A549 (cell line): ENCODE results near the gene N4BP2. TPM values are rescaled to one million over a fixed set of nuclear protein-coding genes. Genes with fewer than 3 reads are reported as not detected.

ENCODE experiments used
- ATAC-seq, 2 experiments: fragments of 200-7000 bp in 1 of 2; fragments of >200 bp in 1 of 2; cut with Nextera tagmentation in 1 of 2; cut with Tn5 transposase in 1 of 2; 3 replicates each; pipeline versions ENCODE4 v1.8.0 to v1.9.1; 2018 to 2020; ENCODE audit warnings: mild to moderate bottlenecking in 1 of 2, moderate library complexity in 1 of 2
- CTCF ChIA-PET: fragments of 300-600 bp; sonication (Branson Sonifier 250); formaldehyde crosslinking; extraction: SDS; loops from one replicate; lab custom pipeline; 2021; ENCODE audit warnings: antibody characterized with exemption, inconsistent platforms; lab: Yijun Ruan, JAX
- POLR2A ChIA-PET: fragments of 350-600 bp; formaldehyde crosslinking; extraction: SDS; loops from one replicate; lab custom pipeline; 2021; ENCODE audit warnings: antibody characterized with exemption, inconsistent platforms; lab: Yijun Ruan, JAX
- DNase-seq, 2 experiments: peaks; one replicate each; pipeline versions ENCODE4 v3.0.0 to v3.0.0-alpha.2; 2011 to 2016; ENCODE audit warnings: low read depth in 1 of 2, low spot score in 1 of 2
- FAIRE-seq: peaks from 2 replicates; lab custom pipeline; 2011; peaks lifted over from hg19 to GRCh38; lab: Jason Lieb, UNC
- H3K27ac ChIP-seq, 2 experiments: fragments of >200 bp; sonication (Bioruptor Twin); formaldehyde crosslinking; 3 replicates each; pipeline ENCODE4 v1.5.1; 2016 to 2017
- H3K4me1 ChIP-seq: fragments of >200 bp; sonication (Bioruptor Twin); formaldehyde crosslinking; 3 replicates; pipeline ENCODE4 v1.6.1; 2016
- H3K4me2 ChIP-seq: fragments of >200 bp; sonication (Bioruptor Twin); formaldehyde crosslinking; 3 replicates; pipeline ENCODE4 v1.6.1; 2016
- H3K4me3 ChIP-seq: fragments of >200 bp; sonication (Bioruptor Twin); formaldehyde crosslinking; 3 replicates; pipeline ENCODE4 v1.5.1; 2016
- H3K9me3 ChIP-seq: fragments of >200 bp; sonication (Bioruptor Twin); formaldehyde crosslinking; 3 replicates; pipeline ENCODE4 v1.6.1; 2016
- BHLHE40 ChIP-seq: IDR thresholded peaks from 2 replicates; pipeline ENCODE4 v1.6.1; 2012; ENCODE audit warnings: low read depth, low read length, inconsistent platforms
- CEBPB ChIP-seq, 2 experiments: fragments of >200 bp in 1 of 2; sonication (Bioruptor Twin) in 1 of 2; formaldehyde crosslinking in 1 of 2; IDR thresholded peaks; 2 replicates each; pipeline ENCODE4 v1.6.1; 2012 to 2016
- EP300 ChIP-seq, 2 experiments: fragments of >200 bp; sonication (Bioruptor Twin); formaldehyde crosslinking; IDR thresholded peaks; 2 replicates in 1 of 2; 3 replicates in 1 of 2; pipeline ENCODE4 v1.6.1; 2016 to 2017
- ESRRA ChIP-seq: fragments of 150-350 bp; IDR thresholded peaks from 2 replicates; pipeline ENCODE4 v1.6.1; 2014; ENCODE audit warnings: mild to moderate bottlenecking, low read length, borderline replicate concordance
- FOSB ChIP-seq: fragments of 250-450 bp; sonication (Bioruptor Pico); IDR thresholded peaks from 2 replicates; pipeline ENCODE4 v1.5.0; 2020; ENCODE audit warnings: mild to moderate bottlenecking, moderate library complexity
- HEYL ChIP-seq: fragments of 250-450 bp; sonication (Bioruptor Pico); IDR thresholded peaks from 2 replicates; pipeline ENCODE4 v1.8.0; 2021; ENCODE audit warnings: mild to moderate bottlenecking, moderate library complexity
- JUNB ChIP-seq: fragments of >200 bp; sonication (Bioruptor Twin); formaldehyde crosslinking; IDR thresholded peaks from 2 replicates; pipeline ENCODE4 v1.6.1; 2016
- KDM5A ChIP-seq: fragments of 200-600 bp; sonication (generic); IDR thresholded peaks from 2 replicates; pipeline ENCODE4 v1.6.1; 2016; ENCODE audit warnings: antibody characterized with exemption, mild to moderate bottlenecking
- MAFK ChIP-seq: fragments of 450-650 bp; IDR thresholded peaks from 2 replicates; pipeline ENCODE4 v1.6.1; 2014; ENCODE audit not compliant: partially characterized antibody
- NPAS2 ChIP-seq: fragments of 250-450 bp; sonication (Bioruptor Pico); IDR thresholded peaks from 2 replicates; pipeline ENCODE4 v1.8.0; 2022; ENCODE audit warnings: mild to moderate bottlenecking, moderate library complexity, borderline replicate concordance
- POLR2AphosphoS2 ChIP-seq: conservative IDR thresholded peaks from 2 replicates; pipeline ENCODE4 v1.6.1; 2012; ENCODE audit warnings: low read length, improper control_type of control experiment, inconsistent platforms
- RNF2 ChIP-seq: fragments of 200-600 bp; sonication (generic); IDR thresholded peaks from 2 replicates; pipeline ENCODE4 v1.6.1; 2016; ENCODE audit warnings: low read depth, mild to moderate bottlenecking, antibody characterized with exemption, moderate library complexity, borderline replicate concordance
- SREBF2 ChIP-seq: fragments of 450-650 bp; IDR thresholded peaks from 2 replicates; pipeline ENCODE4 v1.6.1; 2014; ENCODE audit warnings: mild to moderate bottlenecking, moderate library complexity
- ZFP36 ChIP-seq: fragments of 450-650 bp; IDR thresholded peaks from 2 replicates; pipeline ENCODE4 v1.6.1; 2014; ENCODE audit warnings: borderline replicate concordance; ENCODE audit not compliant: partially characterized antibody
- WGBS: methylation state at CpG from one replicate; pipeline ENCODE4 v1.1.6; 2017; ENCODE audit errors: missing lambda C conversion rate; 5-methylcytosine and 5-hydroxymethylcytosine counted together
- polyA plus RNA-seq, 4 experiments: library from polyadenylated mRNA; depleted of rRNA in 3 of 4; stranded (reverse); fragments of >200 nt; fragmentation: RNase III in 1 of 4; extraction: RNeasy Plus Mini Kit Qiagen cat#74134 plus additional on column Dnase treatment in 1 of 4; gene quantifications; 2 replicates in 3 of 4; 3 replicates in 1 of 4; pipeline ENCODE4 v1.2.3, GENCODE V29; 2011 to 2017
- TF ChIP-seq, protein P1 (sequence below): IDR thresholded peaks from 2 replicates; pipeline ENCODE4 v1.6.1; 2012; ENCODE audit warnings: low read depth, borderline replicate concordance
- TF ChIP-seq, protein P2 (sequence below): fragments of 450-650 bp; IDR thresholded peaks from 2 replicates; pipeline ENCODE4 v1.6.1; 2014; ENCODE audit warnings: antibody characterized with exemption
- TF ChIP-seq, protein P3 (sequence below): fragments of 250-450 bp; sonication (Bioruptor Pico); IDR thresholded peaks from 2 replicates; pipeline ENCODE4 v1.5.0; 2021; ENCODE audit warnings: mild to moderate bottlenecking, moderate library complexity, borderline replicate concordance
- TF ChIP-seq, protein P4 (sequence below): fragments of 200-600 bp; sonication (generic); IDR thresholded peaks from 2 replicates; pipeline ENCODE4 v1.6.1; 2016; ENCODE audit warnings: antibody characterized with exemption, mild to moderate bottlenecking, moderate library complexity

N4BP2 gene
- polyA plus RNA-seq, 2 of the 4 experiments (the other 2 are of a cell fraction): 2.7 to 10.4 TPM

DNA sequence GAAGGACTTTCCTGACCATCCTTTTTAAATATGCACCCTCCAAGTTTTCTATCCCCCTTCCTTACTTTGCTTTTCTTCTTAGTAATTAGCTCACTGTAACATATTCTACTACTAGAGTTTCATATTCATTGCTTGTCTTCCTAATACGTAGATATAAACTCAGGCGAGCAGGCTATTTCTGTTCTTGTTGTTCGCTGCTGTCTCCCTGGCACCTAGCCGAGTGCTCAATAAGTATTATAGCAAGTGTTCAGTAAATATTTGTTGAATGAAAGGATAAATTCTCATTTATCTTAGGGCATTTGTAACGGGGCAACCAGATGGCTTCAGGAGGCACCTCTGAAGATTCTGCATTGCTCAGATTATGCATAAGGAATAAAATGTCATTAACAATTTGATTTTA is 133.4 kb downstream of the N4BP2 start:
- 10% methylated on average over 5 of the region's 5 CpGs for whole genome bisulfite sequencing
- TF ChIP-seq, protein P1, sequence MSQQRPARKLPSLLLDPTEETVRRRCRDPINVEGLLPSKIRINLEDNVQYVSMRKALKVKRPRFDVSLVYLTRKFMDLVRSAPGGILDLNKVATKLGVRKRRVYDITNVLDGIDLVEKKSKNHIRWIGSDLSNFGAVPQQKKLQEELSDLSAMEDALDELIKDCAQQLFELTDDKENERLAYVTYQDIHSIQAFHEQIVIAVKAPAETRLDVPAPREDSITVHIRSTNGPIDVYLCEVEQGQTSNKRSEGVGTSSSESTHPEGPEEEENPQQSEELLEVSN: no peak
- TF ChIP-seq JUNB (no peak), CEBPB (IDR thresholded peaks at IDR 0.05) (no peak), RNF2 (no peak), ZFP36 (no peak), HEYL (CRISPR knock-in tag) (no peak), KDM5A (no peak), MAFK (no peak), SREBF2 (no peak), POLR2AphosphoS2 (no peak)
- TF ChIP-seq, protein P2, sequence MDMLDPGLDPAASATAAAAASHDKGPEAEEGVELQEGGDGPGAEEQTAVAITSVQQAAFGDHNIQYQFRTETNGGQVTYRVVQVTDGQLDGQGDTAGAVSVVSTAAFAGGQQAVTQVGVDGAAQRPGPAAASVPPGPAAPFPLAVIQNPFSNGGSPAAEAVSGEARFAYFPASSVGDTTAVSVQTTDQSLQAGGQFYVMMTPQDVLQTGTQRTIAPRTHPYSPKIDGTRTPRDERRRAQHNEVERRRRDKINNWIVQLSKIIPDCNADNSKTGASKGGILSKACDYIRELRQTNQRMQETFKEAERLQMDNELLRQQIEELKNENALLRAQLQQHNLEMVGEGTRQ: no peak
- TF ChIP-seq, protein P3, sequence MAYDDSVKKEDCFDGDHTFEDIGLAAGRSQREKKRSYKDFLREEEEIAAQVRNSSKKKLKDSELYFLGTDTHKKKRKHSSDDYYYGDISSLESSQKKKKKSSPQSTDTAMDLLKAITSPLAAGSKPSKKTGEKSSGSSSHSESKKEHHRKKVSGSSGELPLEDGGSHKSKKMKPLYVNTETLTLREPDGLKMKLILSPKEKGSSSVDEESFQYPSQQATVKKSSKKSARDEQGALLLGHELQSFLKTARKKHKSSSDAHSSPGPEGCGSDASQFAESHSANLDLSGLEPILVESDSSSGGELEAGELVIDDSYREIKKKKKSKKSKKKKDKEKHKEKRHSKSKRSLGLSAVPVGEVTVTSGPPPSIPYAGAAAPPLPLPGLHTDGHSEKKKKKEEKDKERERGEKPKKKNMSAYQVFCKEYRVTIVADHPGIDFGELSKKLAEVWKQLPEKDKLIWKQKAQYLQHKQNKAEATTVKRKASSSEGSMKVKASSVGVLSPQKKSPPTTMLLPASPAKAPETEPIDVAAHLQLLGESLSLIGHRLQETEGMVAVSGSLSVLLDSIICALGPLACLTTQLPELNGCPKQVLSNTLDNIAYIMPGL (CRISPR knock-in tag): no peak

DNA sequence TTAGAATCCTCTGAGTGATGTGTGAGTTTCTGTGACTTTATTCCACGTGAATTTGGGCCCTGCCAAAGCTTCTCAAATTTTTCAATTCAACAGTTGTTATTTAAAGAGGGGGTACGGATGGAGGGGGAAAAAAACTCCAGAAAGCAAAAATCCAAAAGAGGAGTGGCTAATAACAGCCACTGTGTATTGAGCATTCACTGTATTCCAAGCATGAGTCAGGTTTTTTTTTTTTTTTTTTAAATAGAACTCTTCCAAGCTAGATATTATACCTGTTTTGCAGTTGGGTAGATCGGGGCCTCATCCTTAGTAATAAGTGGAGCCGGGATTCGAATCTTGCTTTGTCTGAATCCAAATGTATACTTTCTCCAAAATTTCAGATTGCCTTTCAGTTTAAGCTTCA is 133.8 kb downstream of the N4BP2 start:
- WGBS: 19% methylated on average over 5 of the region's 5 CpGs
- POLR2A ChIA-PET: no interaction called here
- peak overlapping the region; percentile 75 for H3K4me2 ChIP-seq
- no peak for FAIRE-seq
- DNase-seq: no peak
- peak; percentile 54 to 67; a peak in 5 of 6 replicates for ATAC-seq
- CTCF ChIA-PET: interaction anchor here (0.8 to 1.6 kb wide), 4 partner anchors 27 to 119 kb away, joined by 3 to 5 read pairs (median 4); no protein-coding TSS in a partner anchor
- H3K9me3 ChIP-seq: no peaks in the 10 kb centered on the region
- TF ChIP-seq NPAS2 (CRISPR knock-in tag): no peak
- no peak for TF ChIP-seq ESRRA
- TF ChIP-seq FOSB (CRISPR knock-in tag): no peak
- TF ChIP-seq EP300 (IDR thresholded peaks at IDR 0.05): no peak
- TF ChIP-seq, protein P4, sequence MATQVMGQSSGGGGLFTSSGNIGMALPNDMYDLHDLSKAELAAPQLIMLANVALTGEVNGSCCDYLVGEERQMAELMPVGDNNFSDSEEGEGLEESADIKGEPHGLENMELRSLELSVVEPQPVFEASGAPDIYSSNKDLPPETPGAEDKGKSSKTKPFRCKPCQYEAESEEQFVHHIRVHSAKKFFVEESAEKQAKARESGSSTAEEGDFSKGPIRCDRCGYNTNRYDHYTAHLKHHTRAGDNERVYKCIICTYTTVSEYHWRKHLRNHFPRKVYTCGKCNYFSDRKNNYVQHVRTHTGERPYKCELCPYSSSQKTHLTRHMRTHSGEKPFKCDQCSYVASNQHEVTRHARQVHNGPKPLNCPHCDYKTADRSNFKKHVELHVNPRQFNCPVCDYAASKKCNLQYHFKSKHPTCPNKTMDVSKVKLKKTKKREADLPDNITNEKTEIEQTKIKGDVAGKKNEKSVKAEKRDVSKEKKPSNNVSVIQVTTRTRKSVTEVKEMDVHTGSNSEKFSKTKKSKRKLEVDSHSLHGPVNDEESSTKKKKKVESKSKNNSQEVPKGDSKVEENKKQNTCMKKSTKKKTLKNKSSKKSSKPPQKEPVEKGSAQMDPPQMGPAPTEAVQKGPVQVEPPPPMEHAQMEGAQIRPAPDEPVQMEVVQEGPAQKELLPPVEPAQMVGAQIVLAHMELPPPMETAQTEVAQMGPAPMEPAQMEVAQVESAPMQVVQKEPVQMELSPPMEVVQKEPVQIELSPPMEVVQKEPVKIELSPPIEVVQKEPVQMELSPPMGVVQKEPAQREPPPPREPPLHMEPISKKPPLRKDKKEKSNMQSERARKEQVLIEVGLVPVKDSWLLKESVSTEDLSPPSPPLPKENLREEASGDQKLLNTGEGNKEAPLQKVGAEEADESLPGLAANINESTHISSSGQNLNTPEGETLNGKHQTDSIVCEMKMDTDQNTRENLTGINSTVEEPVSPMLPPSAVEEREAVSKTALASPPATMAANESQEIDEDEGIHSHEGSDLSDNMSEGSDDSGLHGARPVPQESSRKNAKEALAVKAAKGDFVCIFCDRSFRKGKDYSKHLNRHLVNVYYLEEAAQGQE: no peak
- TF ChIP-seq SREBF2: no peak
- TF ChIP-seq BHLHE40: no peak
- TF ChIP-seq MAFK: no peak
- peaks cover 57% of the 10 kb centered on the region for H3K4me1 ChIP-seq
- H3K4me3 ChIP-seq: peak overlapping the region; percentile 11; the same call in 1 of the 3 replicates
- peak overlapping the region; percentile 82 to 86 for H3K27ac ChIP-seq

More for the DNA sequence above, 133.4 kb downstream of the N4BP2 start:
- Histone ChIP-seq H3K4me2 (peak overlapping the region; percentile 75), H3K4me3 (no peak overlapping the region), H3K9me3 (no peaks in the 10 kb centered on the region), H3K4me1 (peaks cover 57% of the 10 kb centered on the region), H3K27ac (peak overlapping the region; percentile 82 to 86)
- FAIRE-seq (no peak), DNase-seq (peak in 1 of 2 experiments; percentile 58), ATAC-seq (peak in 1 of 2 experiments; percentile 30; a peak in 2 of 6 replicates)
- CTCF ChIA-PET: interaction anchor here (0.8 to 1.6 kb wide), 3 partner anchors 27 to 120 kb away, joined by 3 to 4 read pairs (median 3); no protein-coding TSS in a partner anchor
- POLR2A ChIA-PET: no interaction called here
